HCT116 (cell line): Measurements from ENCODE around the gene RUBCN. TPM values are rescaled to one million over a fixed set of nuclear protein-coding genes. Genes with fewer than 3 reads are reported as not detected.

ENCODE experiments used
- ATAC-seq: fragments of 200-7000 bp; cut with Tn5 transposase; 2 replicates; pipeline ENCODE4 v1.9.1; 2020; ENCODE audit warnings: mild to moderate bottlenecking, moderate library complexity
- BruUV-seq: library from RNA; stranded (reverse); fragments of 400-500 nt; replicated peaks from 2 replicates; lab custom pipeline; 2021; lab: Mats Ljungman, UMichigan
- CTCF ChIA-PET: fragments of 300-600 bp; sonication (Branson Sonifier 250); formaldehyde crosslinking; loops from one replicate; lab custom pipeline; 2021; ENCODE audit warnings: antibody characterized with exemption; lab: Charles Lee
- POLR2A ChIA-PET: fragments of 300-600, 350-600 bp; sonication (Branson Sonifier 250); formaldehyde crosslinking; loops from one replicate; lab custom pipeline; 2021; ENCODE audit warnings: antibody characterized with exemption; lab: Charles Lee
- RAD21 ChIA-PET, 2 experiments: fragments of 300-600 bp; sonication (Branson Sonifier 250); formaldehyde crosslinking; loops; one replicate each; lab custom pipeline; 2023; ENCODE audit warnings: low total read pairs in 2 of 2; ENCODE audit not compliant: uncharacterized antibody in 2 of 2, unreplicated experiment in 2 of 2, low non-redundant PET in 1 of 2; lab: Charles Lee
- DNase-seq: peaks from one replicate; pipeline ENCODE4 v3.0.0-alpha.2; 2010; ENCODE audit warnings: low read depth, low spot score
- H2AFZ ChIP-seq: fragments of 200-600 bp; shearing (Covaris generic), sonication (generic); 2 replicates; pipeline ENCODE4 v1.6.1; 2017; ENCODE audit warnings: low read depth, mixed run types, mixed read lengths, antibody characterized with exemption, low read length; ENCODE audit not compliant: poor library complexity, severe bottlenecking
- H3K27ac ChIP-seq: 2 replicates; pipeline ENCODE4 v1.5.1; 2012; ENCODE audit warnings: low read depth, low read length
- H3K27me3 ChIP-seq: fragments of 200-600 bp; sonication (generic); 2 replicates; pipeline ENCODE4 v1.6.1; 2016; ENCODE audit warnings: mixed run types, low read length, mixed read lengths; ENCODE audit not compliant: insufficient read depth
- H3K36me3 ChIP-seq, 2 experiments: fragments of 200-500 bp in 1 of 2; fragments of 200-600 bp in 1 of 2; sonication (Bioruptor generic) in 1 of 2; sonication (generic) in 1 of 2; 2 replicates each; pipeline versions ENCODE4 v1.5.1 to v1.6.1; 2014 to 2016; ENCODE audit warnings: low read length in 2 of 2, inconsistent platforms in 1 of 2, mixed read lengths in 1 of 2, mixed run types in 1 of 2; ENCODE audit not compliant: insufficient read depth in 2 of 2, control insufficient read depth in 1 of 2
- H3K4me1 ChIP-seq, 2 experiments: fragments of 200-600 bp in 1 of 2; sonication (generic) in 1 of 2; 2 replicates each; pipeline versions ENCODE4 v1.5.1 to v1.6.1; 2012 to 2017; ENCODE audit warnings: low read length in 2 of 2, inconsistent platforms in 1 of 2, mild to moderate bottlenecking in 1 of 2, mixed read lengths in 1 of 2, mixed run types in 1 of 2, moderate library complexity in 1 of 2; ENCODE audit not compliant: insufficient read depth in 2 of 2, control insufficient read depth in 1 of 2
- H3K4me2 ChIP-seq: fragments of 200-600 bp; sonication (generic); 2 replicates; pipeline ENCODE4 v1.6.1; 2017; ENCODE audit warnings: mixed run types, low read length, mixed read lengths
- H3K4me3 ChIP-seq, 2 experiments: fragments of 200-600 bp in 1 of 2; sonication (generic) in 1 of 2; replicated peaks in 1 of 2; 2 replicates each; pipeline ENCODE4 v1.5.1; 2011 to 2016; ENCODE audit warnings: low read length in 2 of 2, control low read depth in 1 of 2, low read depth in 1 of 2, mild to moderate bottlenecking in 1 of 2, mixed read lengths in 1 of 2, mixed run types in 1 of 2
- H3K79me2 ChIP-seq: fragments of 200-600 bp; sonication (generic); 2 replicates; pipeline ENCODE4 v1.6.1; 2017; ENCODE audit warnings: mild to moderate bottlenecking, mixed run types, low read length, moderate library complexity, mixed read lengths; ENCODE audit not compliant: insufficient read depth
- H3K9ac ChIP-seq: fragments of 200-600 bp; sonication (generic); 2 replicates; pipeline ENCODE4 v1.6.1; 2016; ENCODE audit warnings: low read length, mixed read lengths
- H3K9me2 ChIP-seq: fragments of 200-600 bp; sonication (generic), shearing (Covaris generic); 2 replicates; pipeline ENCODE4 v1.6.1; 2017; ENCODE audit warnings: mixed run types, mild to moderate bottlenecking, moderate library complexity; ENCODE audit not compliant: insufficient read depth
- H3K9me3 ChIP-seq, 2 experiments: fragments of 200-500 bp in 1 of 2; fragments of 200-600 bp in 1 of 2; sonication (Bioruptor generic) in 1 of 2; sonication (generic) in 1 of 2; 2 replicates each; pipeline ENCODE4 v1.6.1; 2014 to 2017; ENCODE audit warnings: low read length in 2 of 2, mixed read lengths in 2 of 2, inconsistent platforms in 1 of 2, low read depth in 1 of 2, mild to moderate bottlenecking in 1 of 2, mixed run types in 1 of 2, moderate library complexity in 1 of 2; ENCODE audit not compliant: control insufficient read depth in 1 of 2, insufficient read depth in 1 of 2
- H4K20me1 ChIP-seq: fragments of 200-600 bp; sonication (generic), shearing (Covaris generic); 2 replicates; pipeline ENCODE4 v1.6.1; 2017; ENCODE audit warnings: mixed run types, mild to moderate bottlenecking, moderate library complexity; ENCODE audit not compliant: insufficient read depth
- CBX3 ChIP-seq: IDR thresholded peaks from 2 replicates; pipeline ENCODE4 v1.6.1; 2012; ENCODE audit warnings: low read depth
- CEBPB ChIP-seq: IDR thresholded peaks from 2 replicates; pipeline ENCODE4 v1.6.1; 2012; ENCODE audit warnings: low read depth
- EGR1 ChIP-seq: IDR thresholded peaks from 2 replicates; pipeline ENCODE4 v1.6.1; 2012; ENCODE audit warnings: low read depth
- FOSL1 ChIP-seq: IDR thresholded peaks from 2 replicates; pipeline ENCODE4 v1.6.1; 2012; ENCODE audit warnings: low read depth
- JUND ChIP-seq: IDR thresholded peaks from 2 replicates; pipeline ENCODE4 v1.6.1; 2012
- RAD21 ChIP-seq: IDR thresholded peaks from 2 replicates; pipeline ENCODE4 v1.6.1; 2012; ENCODE audit warnings: low read depth, mild to moderate bottlenecking
- SIN3A ChIP-seq: IDR thresholded peaks from 2 replicates; pipeline ENCODE4 v1.6.1; 2012; ENCODE audit warnings: low read depth
- SP1 ChIP-seq: IDR thresholded peaks from 2 replicates; pipeline ENCODE4 v1.6.1; 2012; ENCODE audit warnings: low read depth
- SRF ChIP-seq: IDR thresholded peaks from 2 replicates; pipeline ENCODE4 v1.6.1; 2012; ENCODE audit warnings: low read depth
- YY1 ChIP-seq: IDR thresholded peaks from 2 replicates; pipeline ENCODE4 v1.6.1; 2011; ENCODE audit warnings: low read length, low read depth, moderate library complexity, mild to moderate bottlenecking; ENCODE audit not compliant: insufficient replicate concordance; ENCODE audit errors: extremely low read depth
- ZBTB33 ChIP-seq: IDR thresholded peaks from 2 replicates; pipeline ENCODE4 v1.6.1; 2011; ENCODE audit warnings: mild to moderate bottlenecking, low read length, moderate library complexity; ENCODE audit not compliant: insufficient replicate concordance; ENCODE audit errors: extremely low read depth
- ZFX ChIP-seq: fragments of 450-650 bp; IDR thresholded peaks from 2 replicates; pipeline ENCODE4 v1.6.1; 2017
- ZNF274 ChIP-seq: fragments of 200-500 bp; sonication (Bioruptor generic); IDR thresholded peaks from 2 replicates; pipeline ENCODE4 v1.6.1; 2014; ENCODE audit warnings: mild to moderate bottlenecking, low read depth, low read length, inconsistent platforms
- intact Hi-C: fragments of 100-400 bp; cut with micrococcal nuclease; formaldehyde crosslinking; loops from 2 replicates; pipeline ENCODE4 v1.10.0; 2022
- total RNA-seq: library from RNA; stranded (reverse); gene quantifications from one replicate; pipeline ENCODE4 v1.2.1, GENCODE V29; 2021; ENCODE audit not compliant: unreplicated experiment
- TF ChIP-seq, protein P1 (sequence below): IDR thresholded peaks from 2 replicates; pipeline ENCODE4 v1.6.1; 2012; ENCODE audit warnings: low read depth

RUBCN gene
- total RNA-seq, 1 experiment from 2014 or later = 21.4 TPM

DNA sequence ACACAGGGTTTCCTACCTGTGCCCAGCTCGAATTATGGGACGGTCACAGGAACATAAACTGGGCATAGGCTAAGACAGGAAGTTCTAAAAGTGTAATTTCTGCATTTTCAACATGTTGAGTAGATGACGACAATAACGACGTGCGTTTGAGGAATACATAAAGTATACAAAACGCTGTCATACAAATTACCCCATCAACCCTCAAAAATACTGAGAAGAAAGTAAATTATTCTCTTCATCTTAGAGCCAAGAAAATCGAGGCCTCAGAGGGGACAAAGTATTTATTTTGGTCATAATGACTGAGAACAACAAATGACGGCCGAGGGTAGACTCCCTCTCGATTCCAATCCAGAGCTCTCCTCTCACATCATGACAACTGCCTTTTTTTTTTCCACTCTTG lies 60.8 kb downstream of the RUBCN start:
- H3K4me3 ChIP-seq = no peak overlapping the region
- no peaks in the 10 kb centered on the region for H4K20me1 ChIP-seq
- H3K9ac ChIP-seq = no peak overlapping the region
- TF ChIP-seq, protein P1, sequence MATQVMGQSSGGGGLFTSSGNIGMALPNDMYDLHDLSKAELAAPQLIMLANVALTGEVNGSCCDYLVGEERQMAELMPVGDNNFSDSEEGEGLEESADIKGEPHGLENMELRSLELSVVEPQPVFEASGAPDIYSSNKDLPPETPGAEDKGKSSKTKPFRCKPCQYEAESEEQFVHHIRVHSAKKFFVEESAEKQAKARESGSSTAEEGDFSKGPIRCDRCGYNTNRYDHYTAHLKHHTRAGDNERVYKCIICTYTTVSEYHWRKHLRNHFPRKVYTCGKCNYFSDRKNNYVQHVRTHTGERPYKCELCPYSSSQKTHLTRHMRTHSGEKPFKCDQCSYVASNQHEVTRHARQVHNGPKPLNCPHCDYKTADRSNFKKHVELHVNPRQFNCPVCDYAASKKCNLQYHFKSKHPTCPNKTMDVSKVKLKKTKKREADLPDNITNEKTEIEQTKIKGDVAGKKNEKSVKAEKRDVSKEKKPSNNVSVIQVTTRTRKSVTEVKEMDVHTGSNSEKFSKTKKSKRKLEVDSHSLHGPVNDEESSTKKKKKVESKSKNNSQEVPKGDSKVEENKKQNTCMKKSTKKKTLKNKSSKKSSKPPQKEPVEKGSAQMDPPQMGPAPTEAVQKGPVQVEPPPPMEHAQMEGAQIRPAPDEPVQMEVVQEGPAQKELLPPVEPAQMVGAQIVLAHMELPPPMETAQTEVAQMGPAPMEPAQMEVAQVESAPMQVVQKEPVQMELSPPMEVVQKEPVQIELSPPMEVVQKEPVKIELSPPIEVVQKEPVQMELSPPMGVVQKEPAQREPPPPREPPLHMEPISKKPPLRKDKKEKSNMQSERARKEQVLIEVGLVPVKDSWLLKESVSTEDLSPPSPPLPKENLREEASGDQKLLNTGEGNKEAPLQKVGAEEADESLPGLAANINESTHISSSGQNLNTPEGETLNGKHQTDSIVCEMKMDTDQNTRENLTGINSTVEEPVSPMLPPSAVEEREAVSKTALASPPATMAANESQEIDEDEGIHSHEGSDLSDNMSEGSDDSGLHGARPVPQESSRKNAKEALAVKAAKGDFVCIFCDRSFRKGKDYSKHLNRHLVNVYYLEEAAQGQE = no peak
- TF ChIP-seq JUND (no peak), SP1 (no peak), CBX3 (no peak), SRF (no peak), RAD21 (no peak), ZNF274 (no peak)
- TF ChIP-seq, all 23 proteins: peak for 0
- no peak for DNase-seq
- ChIA-PET RAD21 (no interaction called here), CTCF (no interaction called here), POLR2A (no interaction called here)
- no peaks in the 10 kb centered on the region for H3K9me2 ChIP-seq
- no peak overlapping the region for H3K4me2 ChIP-seq
- H3K36me3 ChIP-seq = peaks cover 2 to 14% of the 10 kb centered on the region in 2 experiments; a peak in 3 of 4 replicates
- no TSS peak for BruUV-seq
- H3K79me2 ChIP-seq = no peaks in the 10 kb centered on the region
- H3K4me1 ChIP-seq = no peaks in the 10 kb centered on the region
- intact Hi-C loops = no loop called here
- no peaks in the 10 kb centered on the region for H3K27me3 ChIP-seq
- no peak for ATAC-seq
- no peak overlapping the region for H2AFZ ChIP-seq
- H3K27ac ChIP-seq = no peak overlapping the region
- H3K9me3 ChIP-seq = no peaks in the 10 kb centered on the region

- H3K9me2 ChIP-seq = no peaks in the 10 kb centered on the region
- no peak overlapping the region for H3K4me3 ChIP-seq
- no peaks in the 10 kb centered on the region for H3K9me3 ChIP-seq
- no peak overlapping the region for H2AFZ ChIP-seq
- ChIA-PET POLR2A (no interaction called here), CTCF (no interaction called here), RAD21 (no interaction called here)
- DNase-seq = no peak
- no peak overlapping the region for H3K27ac ChIP-seq
- no TSS peak for BruUV-seq
- H3K9ac ChIP-seq = no peak overlapping the region
- no peaks in the 10 kb centered on the region for H3K79me2 ChIP-seq
- no peak overlapping the region for H3K4me2 ChIP-seq
- no peak for ATAC-seq
- H3K36me3 ChIP-seq = peaks cover 2 to 11% of the 10 kb centered on the region in 2 experiments; a peak in 3 of 4 replicates
- H4K20me1 ChIP-seq = no peaks in the 10 kb centered on the region
- H3K27me3 ChIP-seq = no peaks in the 10 kb centered on the region
- no peaks in the 10 kb centered on the region for H3K4me1 ChIP-seq
- intact Hi-C loops = no loop called here
- TF ChIP-seq EGR1 (no peak), FOSL1 (no peak), SIN3A (no peak), ZFX (no peak), ZBTB33 (no peak), CEBPB (no peak), YY1 (no peak)
- TF ChIP-seq, protein P1 = no peak
These were observed 61.2 kb downstream of the RUBCN start for GRCh38 chr3:197675563-197675860.
